A549 (cell line): ENCODE results near the gene CPLANE2.

Source experiments
- BHLHE40 ChIP-seq: IDR thresholded peaks from 2 replicates; pipeline ENCODE4 v1.6.1; 2012; ENCODE audit warnings: low read depth, low read length, inconsistent platforms
- EP300 ChIP-seq, 2 experiments: fragments of >200 bp; sonication (Bioruptor Twin); formaldehyde crosslinking; IDR thresholded peaks; 2 replicates in 1 of 2; 3 replicates in 1 of 2; pipeline ENCODE4 v1.6.1; 2016 to 2017
- HDAC2 ChIP-seq: fragments of 200-600 bp; sonication (generic); IDR thresholded peaks from 2 replicates; pipeline ENCODE4 v1.6.1; 2016
- JUNB ChIP-seq: fragments of >200 bp; sonication (Bioruptor Twin); formaldehyde crosslinking; IDR thresholded peaks from 2 replicates; pipeline ENCODE4 v1.6.1; 2016
- MAZ ChIP-seq: fragments of 150-350 bp; IDR thresholded peaks from 2 replicates; pipeline ENCODE4 v1.6.1; 2014; ENCODE audit warnings: antibody characterized with exemption, low read depth, low read length, borderline replicate concordance
- POLR2A ChIP-seq: IDR thresholded peaks from 2 replicates; pipeline ENCODE4 v1.6.1; 2012; ENCODE audit warnings: mild to moderate bottlenecking, low read length
- RAD21 ChIP-seq, 2 experiments: fragments of >200 bp in 1 of 2; sonication (Bioruptor Twin) in 1 of 2; formaldehyde crosslinking in 1 of 2; IDR thresholded peaks in 1 of 2; conservative IDR thresholded peaks in 1 of 2; 2 replicates in 1 of 2; 3 replicates in 1 of 2; pipeline ENCODE4 v1.6.1; 2012 to 2018; ENCODE audit warnings: inconsistent platforms in 1 of 2
- RCOR1 ChIP-seq: fragments of 150-350 bp; IDR thresholded peaks from 2 replicates; pipeline ENCODE4 v1.6.1; 2014; ENCODE audit warnings: antibody characterized with exemption, low read length, low read depth
- SMC3 ChIP-seq: fragments of >200 bp; sonication (Bioruptor Twin); formaldehyde crosslinking; IDR thresholded peaks from 3 replicates; pipeline ENCODE4 v1.6.1; 2018; ENCODE audit warnings: inconsistent platforms
- TF ChIP-seq, protein P1 (sequence below): fragments of 200-600 bp; sonication (generic); IDR thresholded peaks from 2 replicates; pipeline ENCODE4 v1.6.1; 2016; ENCODE audit warnings: antibody characterized with exemption, mild to moderate bottlenecking, moderate library complexity
- TF ChIP-seq, protein P2 (sequence below): fragments of >200 bp; sonication (Bioruptor Twin); formaldehyde crosslinking; IDR thresholded peaks from 3 replicates; pipeline ENCODE4 v1.5.1; 2016

GRCh38 chr1:16202281-16203210, 34.4 kb downstream of the CPLANE2 start:
- TF ChIP-seq RAD21 (conservative IDR thresholded peaks at IDR 0.05 in 1 of 2, IDR thresholded peaks at IDR 0.05 in 1 of 2): no peak
- TF ChIP-seq, protein P1, sequence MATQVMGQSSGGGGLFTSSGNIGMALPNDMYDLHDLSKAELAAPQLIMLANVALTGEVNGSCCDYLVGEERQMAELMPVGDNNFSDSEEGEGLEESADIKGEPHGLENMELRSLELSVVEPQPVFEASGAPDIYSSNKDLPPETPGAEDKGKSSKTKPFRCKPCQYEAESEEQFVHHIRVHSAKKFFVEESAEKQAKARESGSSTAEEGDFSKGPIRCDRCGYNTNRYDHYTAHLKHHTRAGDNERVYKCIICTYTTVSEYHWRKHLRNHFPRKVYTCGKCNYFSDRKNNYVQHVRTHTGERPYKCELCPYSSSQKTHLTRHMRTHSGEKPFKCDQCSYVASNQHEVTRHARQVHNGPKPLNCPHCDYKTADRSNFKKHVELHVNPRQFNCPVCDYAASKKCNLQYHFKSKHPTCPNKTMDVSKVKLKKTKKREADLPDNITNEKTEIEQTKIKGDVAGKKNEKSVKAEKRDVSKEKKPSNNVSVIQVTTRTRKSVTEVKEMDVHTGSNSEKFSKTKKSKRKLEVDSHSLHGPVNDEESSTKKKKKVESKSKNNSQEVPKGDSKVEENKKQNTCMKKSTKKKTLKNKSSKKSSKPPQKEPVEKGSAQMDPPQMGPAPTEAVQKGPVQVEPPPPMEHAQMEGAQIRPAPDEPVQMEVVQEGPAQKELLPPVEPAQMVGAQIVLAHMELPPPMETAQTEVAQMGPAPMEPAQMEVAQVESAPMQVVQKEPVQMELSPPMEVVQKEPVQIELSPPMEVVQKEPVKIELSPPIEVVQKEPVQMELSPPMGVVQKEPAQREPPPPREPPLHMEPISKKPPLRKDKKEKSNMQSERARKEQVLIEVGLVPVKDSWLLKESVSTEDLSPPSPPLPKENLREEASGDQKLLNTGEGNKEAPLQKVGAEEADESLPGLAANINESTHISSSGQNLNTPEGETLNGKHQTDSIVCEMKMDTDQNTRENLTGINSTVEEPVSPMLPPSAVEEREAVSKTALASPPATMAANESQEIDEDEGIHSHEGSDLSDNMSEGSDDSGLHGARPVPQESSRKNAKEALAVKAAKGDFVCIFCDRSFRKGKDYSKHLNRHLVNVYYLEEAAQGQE: no peak
- no peak for TF ChIP-seq HDAC2
- no peak for TF ChIP-seq SMC3
- TF ChIP-seq POLR2A: no peak
- TF ChIP-seq, protein P2, sequence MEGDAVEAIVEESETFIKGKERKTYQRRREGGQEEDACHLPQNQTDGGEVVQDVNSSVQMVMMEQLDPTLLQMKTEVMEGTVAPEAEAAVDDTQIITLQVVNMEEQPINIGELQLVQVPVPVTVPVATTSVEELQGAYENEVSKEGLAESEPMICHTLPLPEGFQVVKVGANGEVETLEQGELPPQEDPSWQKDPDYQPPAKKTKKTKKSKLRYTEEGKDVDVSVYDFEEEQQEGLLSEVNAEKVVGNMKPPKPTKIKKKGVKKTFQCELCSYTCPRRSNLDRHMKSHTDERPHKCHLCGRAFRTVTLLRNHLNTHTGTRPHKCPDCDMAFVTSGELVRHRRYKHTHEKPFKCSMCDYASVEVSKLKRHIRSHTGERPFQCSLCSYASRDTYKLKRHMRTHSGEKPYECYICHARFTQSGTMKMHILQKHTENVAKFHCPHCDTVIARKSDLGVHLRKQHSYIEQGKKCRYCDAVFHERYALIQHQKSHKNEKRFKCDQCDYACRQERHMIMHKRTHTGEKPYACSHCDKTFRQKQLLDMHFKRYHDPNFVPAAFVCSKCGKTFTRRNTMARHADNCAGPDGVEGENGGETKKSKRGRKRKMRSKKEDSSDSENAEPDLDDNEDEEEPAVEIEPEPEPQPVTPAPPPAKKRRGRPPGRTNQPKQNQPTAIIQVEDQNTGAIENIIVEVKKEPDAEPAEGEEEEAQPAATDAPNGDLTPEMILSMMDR: no peak
- TF ChIP-seq BHLHE40: no peak
- no peak for TF ChIP-seq MAZ
- no peak for TF ChIP-seq EP300 (IDR thresholded peaks at IDR 0.05)
- TF ChIP-seq JUNB: no peak
- TF ChIP-seq RCOR1: no peak
